Ishikawa (cell line): ENCODE results near the gene KICS2.

Experiments
- CEBPB ChIP-seq: IDR thresholded peaks from 2 replicates; pipeline ENCODE4 v1.6.1; 2012
- CREB1 ChIP-seq: IDR thresholded peaks from 2 replicates; pipeline ENCODE4 v1.6.1; 2012; ENCODE audit warnings: low read depth
- EGR1 ChIP-seq: IDR thresholded peaks from 2 replicates; pipeline ENCODE4 v1.6.1; 2012
- EP300 ChIP-seq: IDR thresholded peaks from 2 replicates; pipeline ENCODE4 v1.6.1; 2012; ENCODE audit warnings: borderline replicate concordance
- FOXM1 ChIP-seq: IDR thresholded peaks from 2 replicates; pipeline ENCODE4 v1.6.1; 2012; ENCODE audit warnings: low read depth, borderline replicate concordance
- NFIC ChIP-seq: IDR thresholded peaks from 2 replicates; pipeline ENCODE4 v1.6.1; 2012
- RAD21 ChIP-seq: IDR thresholded peaks from 2 replicates; pipeline ENCODE4 v1.6.1; 2012; ENCODE audit warnings: low read depth
- REST ChIP-seq: IDR thresholded peaks from 2 replicates; pipeline ENCODE4 v1.6.1; 2012; ENCODE audit warnings: low read depth, mild to moderate bottlenecking
- TAF1 ChIP-seq: IDR thresholded peaks from 2 replicates; pipeline ENCODE4 v1.6.1; 2012; ENCODE audit warnings: low read depth, mild to moderate bottlenecking
- TCF12 ChIP-seq: IDR thresholded peaks from 2 replicates; pipeline ENCODE4 v1.6.1; 2012; ENCODE audit warnings: low read depth
- TEAD4 ChIP-seq: IDR thresholded peaks from 2 replicates; pipeline ENCODE4 v1.6.1; 2012
- USF1 ChIP-seq: IDR thresholded peaks from 2 replicates; pipeline ENCODE4 v1.6.1; 2012
- YY1 ChIP-seq: IDR thresholded peaks from 2 replicates; pipeline ENCODE4 v1.6.1; 2012; ENCODE audit warnings: low read depth
- ZBTB7A ChIP-seq: IDR thresholded peaks from 2 replicates; pipeline ENCODE4 v1.6.1; 2012; ENCODE audit warnings: low read depth
- TF ChIP-seq, protein P1 (sequence below): IDR thresholded peaks from 2 replicates; pipeline ENCODE4 v1.6.1; 2012

Gene KICS2

GRCh38 chr12:64237382-64237781 is 15.3 kb upstream of the KICS2 start:
- TF ChIP-seq YY1, result no peak
- TF ChIP-seq TCF12, result no peak
- no peak for TF ChIP-seq FOXM1
- no peak for TF ChIP-seq EP300
- no peak for TF ChIP-seq REST
- TF ChIP-seq TAF1, result no peak
- TF ChIP-seq, protein P1, sequence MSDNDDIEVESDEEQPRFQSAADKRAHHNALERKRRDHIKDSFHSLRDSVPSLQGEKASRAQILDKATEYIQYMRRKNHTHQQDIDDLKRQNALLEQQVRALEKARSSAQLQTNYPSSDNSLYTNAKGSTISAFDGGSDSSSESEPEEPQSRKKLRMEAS, result no peak
- no peak for TF ChIP-seq NFIC

DNA sequence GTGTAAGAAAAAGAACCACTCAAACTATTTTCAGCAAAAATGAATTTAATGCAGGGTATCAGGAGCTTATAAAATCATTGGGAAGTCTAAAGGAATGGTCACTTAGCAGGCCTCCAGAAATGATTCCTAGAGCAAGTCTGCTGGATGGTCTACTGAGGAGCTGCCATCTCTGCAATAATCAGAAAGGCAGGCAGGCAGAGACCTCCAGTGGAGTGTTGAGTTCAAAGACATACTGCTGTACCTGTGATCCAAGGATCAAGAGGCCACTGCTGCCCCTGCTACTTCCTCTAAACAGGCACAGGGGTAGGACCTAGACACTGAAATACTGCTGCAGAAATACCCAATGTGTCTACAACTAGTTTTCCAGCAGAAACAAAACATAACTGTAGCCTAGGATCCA is 14.5 kb upstream of the KICS2 start:
- TF ChIP-seq RAD21 (peak; percentile 61), EP300 (no peak)

DNA sequence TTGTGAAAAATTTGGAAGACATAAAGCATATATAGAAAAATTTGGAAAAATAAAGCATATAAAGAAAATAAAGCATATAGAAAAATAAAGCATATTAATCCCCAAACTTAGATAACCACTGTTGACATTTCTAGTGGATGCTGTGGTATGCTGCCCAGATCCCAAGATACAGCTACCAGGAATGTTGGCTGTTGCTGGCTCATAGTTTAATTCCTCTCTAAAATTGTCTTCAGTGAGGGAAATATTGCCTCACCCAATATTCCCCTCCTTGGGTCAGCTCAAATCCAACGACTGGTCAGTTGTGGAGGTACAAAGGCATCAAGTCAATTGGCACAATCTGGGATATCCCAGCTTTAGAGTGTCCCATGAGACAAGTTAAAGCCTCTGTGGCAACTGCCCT is 10.1 kb upstream of the KICS2 start:
- TF ChIP-seq ZBTB7A, result no peak
- TF ChIP-seq TAF1, result no peak
- no peak for TF ChIP-seq USF1
- no peak for TF ChIP-seq FOXM1
- TF ChIP-seq TCF12, result no peak
- TF ChIP-seq, protein P1, result no peak
- TF ChIP-seq NFIC, result no peak
- no peak for TF ChIP-seq EP300
- TF ChIP-seq YY1, result no peak
- no peak for TF ChIP-seq CEBPB
- no peak for TF ChIP-seq TEAD4
- TF ChIP-seq CREB1, result no peak
- no peak for TF ChIP-seq RAD21
- TF ChIP-seq REST, result no peak

DNA sequence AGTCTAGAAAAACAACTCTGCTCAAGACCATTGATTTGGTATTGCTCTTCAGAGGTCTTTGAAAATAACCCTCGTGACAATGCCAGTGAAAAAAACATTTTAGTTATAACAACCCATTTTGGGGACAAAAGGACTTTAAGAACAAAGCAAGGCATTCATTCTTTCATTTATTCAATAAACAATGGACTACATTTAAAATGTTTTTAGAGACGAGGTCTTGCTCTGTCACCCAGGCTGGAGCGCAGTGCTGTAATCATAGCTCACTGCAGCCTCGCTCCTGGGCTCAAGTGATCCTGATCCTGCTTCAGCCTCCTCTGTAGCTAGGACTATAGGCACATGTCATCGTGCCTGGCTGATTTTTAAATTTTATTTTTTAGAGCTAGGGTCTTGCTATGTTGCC is 7.7 kb upstream of the KICS2 start:
- TF ChIP-seq RAD21, result no peak
- no peak for TF ChIP-seq CEBPB
- TF ChIP-seq TEAD4, result no peak
- no peak for TF ChIP-seq TCF12
- TF ChIP-seq NFIC, result no peak
- TF ChIP-seq, protein P1, result no peak
- TF ChIP-seq YY1, result no peak
- TF ChIP-seq EGR1, result no peak
- no peak for TF ChIP-seq EP300
- no peak for TF ChIP-seq TAF1
- no peak for TF ChIP-seq CREB1
- TF ChIP-seq FOXM1, result no peak
- TF ChIP-seq REST, result no peak
- no peak for TF ChIP-seq ZBTB7A
- no peak for TF ChIP-seq USF1

DNA sequence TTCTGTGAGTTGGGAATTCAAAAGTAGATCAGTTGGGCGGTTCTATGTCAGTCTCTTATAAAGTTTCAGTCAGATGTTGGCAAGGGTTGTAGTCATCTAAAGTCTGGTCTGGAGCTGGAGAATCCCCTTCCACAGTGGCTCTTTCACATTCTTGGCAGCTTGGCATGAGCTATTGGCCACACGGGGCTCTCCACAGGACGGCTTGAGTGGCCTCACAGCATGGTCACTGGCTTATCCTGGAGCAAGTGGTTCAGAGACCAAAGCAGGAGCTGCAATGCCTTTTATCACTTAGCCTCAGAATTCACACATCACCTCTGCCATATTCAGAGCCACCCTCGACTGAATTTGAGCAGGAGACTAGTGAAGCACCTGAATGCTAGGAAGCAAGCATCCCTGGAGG is 7.1 kb upstream of the KICS2 start:
- TF ChIP-seq TAF1, result no peak
- TF ChIP-seq, protein P1, result no peak
- no peak for TF ChIP-seq NFIC
- TF ChIP-seq CREB1, result no peak
- TF ChIP-seq REST, result no peak
- TF ChIP-seq FOXM1, result no peak
- TF ChIP-seq CEBPB, result no peak
- TF ChIP-seq RAD21, result no peak
- TF ChIP-seq ZBTB7A, result no peak
- no peak for TF ChIP-seq EGR1
- no peak for TF ChIP-seq EP300
- TF ChIP-seq YY1, result no peak
- TF ChIP-seq TCF12, result no peak
- TF ChIP-seq TEAD4, result no peak
